GM18511 (cell line): ENCODE measurements around the gene GTF3C5.
"Not testable (repeated sequence)": the region's sequence is repeated elsewhere in the genome, so short reads cannot be mapped to it uniquely, and the experiment has no call there.

ENCODE experiments used
- ATAC-seq: cut with Tn5 transposase; IDR thresholded peaks from one replicate; pipeline ENCODE4 v1.9.1; 2021; ENCODE audit warnings: mild to moderate bottlenecking, moderate library complexity; ENCODE audit not compliant: unreplicated experiment

Gene GTF3C5

GRCh38 chr9:133087429-133088145 is 56.8 kb downstream of the GTF3C5 start:
- no peak for ATAC-seq

DNA sequence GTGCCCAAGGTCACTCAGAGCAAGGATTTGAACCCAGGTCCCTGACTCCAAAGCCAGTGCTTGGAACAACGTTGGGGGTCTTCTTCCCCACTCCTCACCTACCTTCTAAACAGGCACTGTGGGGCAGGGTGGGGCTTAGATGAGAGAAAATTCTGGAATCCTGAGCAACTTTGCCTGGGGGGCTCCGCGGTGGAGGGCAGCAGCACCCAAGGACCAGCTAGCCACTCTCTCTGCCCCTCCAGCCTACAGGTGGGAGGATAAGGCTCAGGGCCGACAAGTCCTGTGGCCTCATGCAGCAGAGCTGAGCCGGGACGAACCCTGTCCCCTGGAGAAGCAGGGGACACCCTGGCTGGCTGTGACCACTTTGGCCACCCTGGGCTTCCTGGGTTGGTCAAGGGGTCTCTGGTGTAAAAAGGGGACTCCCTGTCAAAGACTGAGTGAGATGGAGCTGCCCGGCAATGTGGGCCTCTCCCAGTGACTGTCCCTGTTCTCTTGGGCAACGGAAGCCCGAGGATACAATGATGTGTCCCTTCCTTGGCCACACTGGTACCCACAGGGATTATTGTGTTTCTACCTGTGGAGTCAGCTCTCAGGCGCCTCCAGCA is 57.5 kb downstream of the GTF3C5 start:
- ATAC-seq, result no peak

- no peak for ATAC-seq
These were observed 58.0 kb downstream of the GTF3C5 start for GRCh38 chr9:133088756-133089155.

DNA sequence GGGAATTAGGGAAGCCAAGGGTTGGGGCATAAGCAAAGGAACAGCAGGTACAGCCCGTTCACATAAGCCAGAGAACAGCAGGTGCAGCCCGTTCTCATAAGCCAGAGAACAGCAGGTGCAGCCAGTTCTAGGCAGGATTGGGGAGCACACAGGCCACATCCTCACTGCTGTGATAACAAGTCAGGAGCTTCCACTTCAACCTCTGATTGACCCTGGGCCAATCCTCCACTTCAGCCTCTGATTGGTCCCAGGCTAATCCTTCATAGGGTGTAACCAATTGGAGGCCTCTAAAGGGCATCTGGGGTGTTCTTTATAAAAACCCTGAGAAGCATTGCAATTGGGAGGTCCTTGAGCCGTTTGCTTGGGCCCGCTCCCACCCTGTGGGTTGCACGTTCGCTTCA is 58.5 kb downstream of the GTF3C5 start:
- ATAC-seq, result no peak

GRCh38 chr9:133090187-133090586 is 59.4 kb downstream of the GTF3C5 start:
- ATAC-seq, result no peak

GRCh38 chr9:133090752-133091385 is 60.1 kb downstream of the GTF3C5 start:
- no peak for ATAC-seq

GRCh38 chr9:133094351-133094750 is 63.6 kb downstream of the GTF3C5 start:
- ATAC-seq, result not testable (repeated sequence)

DNA sequence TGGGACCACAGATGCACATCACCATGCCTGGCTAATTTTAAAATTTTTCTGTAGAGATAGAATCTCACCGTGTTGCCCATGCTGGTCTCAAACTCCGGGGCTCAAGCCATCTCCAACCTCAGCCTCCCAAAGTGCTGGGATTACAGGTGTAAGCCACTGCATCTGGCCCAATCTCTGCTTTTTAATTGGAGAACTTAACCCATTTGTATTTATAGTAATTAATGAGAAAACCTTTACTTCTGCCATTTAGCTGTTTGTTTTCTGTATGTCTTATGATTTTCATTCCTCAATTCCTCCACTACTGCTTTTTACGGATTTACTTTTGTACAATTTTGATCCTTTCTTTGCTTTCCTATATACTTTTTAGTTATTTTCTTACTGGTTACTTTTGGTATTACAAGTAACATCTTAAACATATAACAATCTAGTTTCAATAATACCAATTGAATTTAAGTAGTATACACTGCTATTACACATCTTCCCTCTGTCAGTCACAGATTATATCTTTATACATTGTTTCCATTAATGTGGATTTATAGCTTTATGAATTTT is 64.1 kb downstream of the GTF3C5 start:
- no peak for ATAC-seq

GRCh38 chr9:133098104-133098754 is 67.4 kb downstream of the GTF3C5 start:
- ATAC-seq, result no peak

DNA sequence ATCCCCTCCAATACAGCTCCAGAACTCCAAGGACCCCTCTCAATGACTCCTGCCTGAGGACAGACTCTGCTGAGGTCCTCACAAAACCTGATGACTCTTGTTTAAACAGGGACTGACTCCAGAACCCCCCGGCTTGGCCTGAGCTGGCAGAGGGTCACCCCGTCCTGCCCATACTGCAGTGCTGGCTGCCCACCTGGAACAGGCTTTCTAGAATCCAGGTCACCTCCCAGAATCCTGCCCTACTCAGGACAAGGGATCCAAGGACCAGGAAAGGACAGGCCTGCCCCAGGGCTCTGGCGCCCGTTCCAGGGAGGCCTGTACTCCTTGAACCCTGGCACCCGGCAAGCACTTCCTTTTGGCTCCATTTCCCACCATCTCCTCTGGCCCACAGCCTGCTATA is 68.1 kb downstream of the GTF3C5 start:
- no peak for ATAC-seq

DNA sequence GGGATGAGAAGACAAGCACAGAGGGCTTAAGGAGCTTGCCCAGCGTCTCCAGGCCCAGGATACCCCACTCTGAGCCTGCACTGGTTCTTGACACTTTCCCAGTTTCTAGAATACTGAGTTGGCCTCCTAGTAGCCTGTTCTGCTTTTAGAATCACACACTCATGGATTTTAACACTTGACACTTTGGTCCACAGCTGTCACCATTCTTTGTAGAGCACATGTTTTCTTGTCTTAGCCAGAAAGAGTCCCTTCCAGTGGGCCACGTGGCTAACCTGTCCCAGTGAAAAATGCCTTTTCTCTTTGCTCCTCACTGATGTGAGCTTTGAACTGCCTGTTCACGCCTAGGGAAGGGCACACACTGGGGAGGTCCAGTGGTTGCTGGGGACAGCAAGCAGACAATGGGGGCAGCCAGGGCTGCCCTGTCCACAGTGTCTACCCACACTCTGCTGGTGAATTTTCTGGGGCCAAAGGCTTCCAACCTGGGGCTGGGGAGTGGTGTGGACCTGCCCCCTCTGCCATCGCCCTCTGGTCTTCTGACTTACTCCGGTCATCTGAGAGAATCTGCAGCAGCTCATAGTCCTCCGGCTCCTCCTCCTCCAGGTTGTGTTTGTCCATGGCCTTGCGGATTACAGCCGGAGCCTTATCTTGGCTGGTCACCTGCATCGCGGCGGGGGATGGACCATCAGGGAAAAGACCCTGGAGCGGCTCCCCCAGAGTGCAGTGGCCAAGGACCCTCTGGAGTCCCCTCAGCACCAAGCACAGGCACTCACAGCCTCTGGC is 69.1 kb downstream of the GTF3C5 start:
- ATAC-seq, result no peak

- no peak for ATAC-seq
These were observed 69.9 kb downstream of the GTF3C5 start for GRCh38 chr9:133100506-133101355.

GRCh38 chr9:133101356-133102189 is 70.8 kb downstream of the GTF3C5 start:
- no peak for ATAC-seq

- no peak for ATAC-seq
These were observed 71.6 kb downstream of the GTF3C5 start for GRCh38 chr9:133102190-133103021.

GRCh38 chr9:133103183-133103986 is 72.6 kb downstream of the GTF3C5 start:
- no peak for ATAC-seq

- ATAC-seq, result no peak
These were observed 73.2 kb downstream of the GTF3C5 start for GRCh38 chr9:133103987-133104505.
